Skin of body (tissue), 2 donors: ENCODE results near the gene LMTK3. TPM values are rescaled to one million over a fixed set of nuclear protein-coding genes. Genes with fewer than 3 reads are reported as not detected.
"Not testable (repeated sequence)": the region's sequence is repeated elsewhere in the genome, so short reads cannot be mapped to it uniquely, and the experiment has no call there.

Experiments used
- DNase-seq: peaks from one replicate; lab custom pipeline; 2025; lab: John Stamatoyannopoulos, UW
- total RNA-seq: library from RNA; depleted of rRNA; stranded (reverse); fragments of >200 nt; gene quantifications from one replicate; pipeline ENCODE4 v1.2.3, GENCODE V29; 2014

LMTK3 gene
- total RNA-seq, 1 donor from 2014 or later, result 0.79 TPM

DNA sequence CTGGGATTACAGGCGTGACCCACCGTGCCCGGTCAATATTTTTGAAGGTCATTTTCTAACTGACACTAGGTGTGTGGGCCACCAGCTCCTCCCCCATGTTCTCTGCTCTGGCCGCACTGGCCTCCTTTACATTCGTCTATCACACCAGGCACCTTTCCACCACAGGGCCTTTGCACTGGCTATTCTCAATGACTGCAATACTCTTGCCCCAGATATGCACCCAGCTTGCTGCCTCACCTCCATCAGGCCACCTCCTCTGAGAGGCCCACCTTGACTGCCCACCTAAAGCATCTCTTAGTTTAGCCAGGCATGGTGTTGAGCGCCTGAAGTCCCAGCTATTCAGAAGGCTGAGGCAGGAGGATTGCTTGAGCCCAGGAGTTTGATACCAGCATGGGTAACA is 30.2 kb upstream of the LMTK3 start:
- DNase-seq, result no peak

DNA sequence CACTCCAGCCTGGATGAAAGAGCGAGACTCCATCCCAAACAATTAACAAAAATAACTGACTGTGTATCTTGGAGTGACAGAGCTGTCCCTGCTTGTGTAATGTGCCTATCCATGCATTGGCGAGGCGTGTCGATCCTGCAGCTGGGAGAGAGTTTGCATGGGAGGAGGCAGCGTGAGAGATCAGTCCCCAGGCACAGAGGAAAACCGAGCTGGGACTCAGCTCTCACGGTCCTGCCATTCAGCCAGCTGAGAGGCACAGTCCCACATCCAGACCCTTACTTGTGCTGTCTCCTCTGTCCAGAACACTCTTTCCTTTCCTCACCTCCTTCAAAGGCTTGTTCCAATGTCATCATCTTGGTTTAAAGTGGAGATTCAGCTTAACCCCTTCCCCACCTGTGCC is 28.5 kb upstream of the LMTK3 start:
- DNase-seq, result no peak

DNA sequence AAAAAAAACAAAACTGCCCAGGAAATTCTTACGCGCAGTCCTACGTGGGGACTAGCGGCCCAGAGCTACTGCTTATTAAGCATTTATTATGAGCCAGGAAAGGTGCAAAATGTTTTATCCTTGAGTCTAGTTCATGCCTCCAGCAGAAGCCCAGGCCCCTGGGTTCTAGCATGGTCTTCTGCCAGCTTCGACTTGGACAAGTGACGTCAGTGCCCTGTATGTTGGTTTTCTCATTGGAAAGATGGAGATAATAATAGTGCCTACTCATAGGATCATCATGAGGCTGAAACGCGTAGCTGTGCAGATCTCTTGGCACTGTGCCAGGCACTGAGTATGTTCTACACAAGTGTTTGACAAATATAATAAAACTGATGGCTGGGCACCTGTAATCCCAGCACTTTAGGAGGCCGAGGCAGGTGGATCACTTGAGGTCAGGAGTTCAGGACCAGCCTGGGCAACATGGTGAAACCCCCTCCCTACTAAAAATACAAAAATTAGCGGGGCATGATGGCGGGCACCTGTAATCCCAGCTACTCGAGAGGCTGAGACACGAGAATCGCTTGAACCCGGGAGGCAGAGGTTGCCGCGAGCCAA is 28.0 kb upstream of the LMTK3 start:
- DNase-seq, result peak; percentile 5

DNA sequence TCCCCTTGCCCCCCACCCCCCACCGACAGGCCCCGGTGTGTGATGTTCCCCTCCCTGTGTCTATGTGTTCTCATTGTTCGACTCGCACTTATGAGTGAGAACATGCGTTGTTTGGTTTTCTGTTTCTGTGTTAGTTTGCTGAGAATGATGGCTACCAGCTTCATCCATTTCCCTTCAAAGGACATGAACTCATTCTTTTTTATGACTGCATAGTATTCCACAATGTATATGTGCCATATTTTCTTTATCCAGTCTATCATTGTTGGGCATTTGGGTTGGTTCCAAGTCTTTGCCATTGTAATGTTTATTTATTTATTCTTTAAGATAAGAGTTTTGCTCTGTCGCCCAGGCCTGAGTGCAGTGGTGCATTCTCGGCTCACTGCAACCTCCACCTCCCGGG is 26.4 kb upstream of the LMTK3 start:
- DNase-seq, result not testable (repeated sequence)

DNA sequence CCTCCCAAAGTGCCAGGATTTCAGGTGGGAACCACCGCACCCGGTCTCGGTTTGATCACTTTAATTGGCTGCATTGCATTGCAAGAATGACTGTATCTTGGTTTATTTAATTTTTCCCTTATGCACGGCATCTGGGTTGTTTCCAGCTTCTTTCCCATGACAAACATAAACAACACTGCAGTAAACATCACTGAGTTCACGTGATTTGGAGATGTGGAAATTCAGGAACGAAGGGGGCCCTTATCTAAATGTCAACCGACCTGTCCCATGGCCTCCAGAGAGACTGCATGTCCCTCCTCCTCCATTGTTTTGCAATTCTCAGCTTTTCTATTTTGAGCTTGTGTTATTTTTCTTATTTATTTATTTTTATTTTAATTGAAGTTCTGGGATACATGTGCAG is 25.9 kb upstream of the LMTK3 start:
- no peak for DNase-seq

DNA sequence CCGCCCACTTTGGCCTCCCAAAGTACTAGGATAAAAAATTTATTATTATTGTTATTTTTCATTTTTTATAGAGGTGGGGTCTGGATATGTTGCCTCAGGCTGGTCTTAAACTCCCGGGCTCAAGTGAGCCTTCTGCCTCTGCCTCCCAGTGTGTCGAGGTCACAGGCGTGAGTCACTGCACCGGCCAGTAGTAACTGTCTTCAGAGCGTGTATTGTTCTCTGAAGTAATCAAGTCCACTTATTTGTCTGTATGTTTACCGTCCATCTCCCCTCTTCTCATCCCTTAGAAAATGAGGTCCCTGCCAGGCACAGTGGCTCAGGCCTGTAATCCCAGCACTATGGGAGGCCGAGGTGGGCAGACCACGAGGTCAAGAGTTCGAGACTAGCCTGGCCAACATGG is 22.1 kb upstream of the LMTK3 start:
- no peak for DNase-seq

DNA sequence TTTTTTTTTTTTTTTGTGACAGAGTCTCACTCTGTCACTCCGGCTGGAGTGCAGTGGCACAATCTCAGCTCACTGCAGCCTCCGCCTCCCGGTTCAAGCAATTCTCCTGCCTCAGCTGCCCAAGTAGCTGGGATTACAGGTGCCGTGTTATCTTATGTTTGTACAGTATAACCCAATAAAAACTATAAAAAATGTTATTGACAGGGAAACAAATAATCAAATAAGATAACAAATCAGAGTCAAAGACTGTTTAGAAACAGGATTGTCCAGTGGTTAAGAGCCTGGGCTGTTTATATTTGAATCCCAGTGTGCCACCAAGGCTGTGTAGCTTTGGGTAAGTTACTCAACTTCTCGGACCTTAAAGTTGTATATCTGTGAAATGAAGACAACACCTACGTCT is 19.1 kb upstream of the LMTK3 start:
- no peak for DNase-seq

DNA sequence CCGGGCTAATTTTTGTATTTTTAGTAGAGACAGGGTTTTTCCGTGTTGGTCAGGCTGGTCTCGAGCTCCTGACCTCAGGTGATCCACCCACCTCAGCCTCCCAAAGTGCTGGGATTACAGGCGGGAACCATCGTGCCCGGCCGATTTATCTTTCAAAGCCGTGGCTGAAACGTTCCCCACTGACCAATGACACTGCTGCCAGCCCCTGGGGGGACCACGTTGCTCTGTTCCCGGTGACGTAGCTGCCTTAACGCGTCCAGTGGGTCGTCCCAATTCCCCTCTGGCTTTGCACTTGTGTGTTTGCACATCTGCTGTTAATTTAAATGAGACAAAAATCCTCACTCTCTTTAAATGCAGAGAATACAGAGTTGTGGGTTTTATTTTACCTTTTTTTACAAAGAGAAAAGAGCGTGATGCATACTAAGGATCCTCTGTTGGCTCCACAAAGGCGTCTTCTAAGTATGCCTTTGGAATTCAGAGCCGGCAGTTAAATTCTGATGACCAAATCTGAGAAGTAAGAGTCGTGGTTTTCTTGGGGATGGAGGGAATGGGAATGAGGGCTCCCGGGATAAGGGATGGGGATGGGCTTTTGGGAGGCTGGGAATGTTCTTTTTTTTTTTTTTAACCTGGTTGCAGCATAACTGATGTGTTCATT is 18.6 kb upstream of the LMTK3 start:
- DNase-seq, result no peak

DNA sequence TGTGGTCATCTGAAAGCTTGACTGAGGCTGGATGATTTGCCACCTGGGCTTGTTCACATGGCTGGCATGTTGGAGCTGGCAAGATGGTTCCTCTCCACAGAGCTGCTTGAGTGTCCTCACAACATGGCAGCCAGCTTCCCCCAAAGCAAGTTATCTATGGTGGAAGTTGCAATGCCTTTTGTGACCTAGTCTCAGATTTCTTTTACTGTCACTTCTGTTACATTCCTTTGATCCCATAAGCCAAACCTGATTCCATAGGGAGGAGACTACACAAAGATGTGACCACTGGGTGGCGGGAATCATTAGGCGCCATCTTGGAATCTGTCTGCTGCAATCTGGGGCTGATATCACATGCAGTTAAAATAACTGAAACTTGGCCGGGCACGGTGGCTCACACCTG is 17.5 kb upstream of the LMTK3 start:
- DNase-seq, result no peak

DNA sequence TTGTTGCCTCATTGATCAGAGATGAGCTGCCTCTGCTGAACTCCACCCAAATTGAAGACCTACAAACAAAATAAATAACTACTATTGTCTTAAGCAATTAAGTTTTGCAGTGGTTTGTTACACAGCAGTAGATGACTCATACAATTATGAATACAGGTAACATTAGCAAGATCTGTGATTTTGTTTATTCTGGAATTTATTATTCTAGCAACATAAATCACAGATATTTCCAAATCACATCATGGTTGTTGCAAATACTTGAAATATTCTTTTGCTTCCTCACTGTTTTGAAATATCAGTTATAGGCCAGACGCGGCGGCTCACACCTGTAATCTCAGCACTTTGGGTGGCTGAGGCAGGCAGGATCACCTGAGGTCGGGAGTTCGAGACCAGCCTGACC is 13.1 kb upstream of the LMTK3 start:
- DNase-seq, result no peak

DNA sequence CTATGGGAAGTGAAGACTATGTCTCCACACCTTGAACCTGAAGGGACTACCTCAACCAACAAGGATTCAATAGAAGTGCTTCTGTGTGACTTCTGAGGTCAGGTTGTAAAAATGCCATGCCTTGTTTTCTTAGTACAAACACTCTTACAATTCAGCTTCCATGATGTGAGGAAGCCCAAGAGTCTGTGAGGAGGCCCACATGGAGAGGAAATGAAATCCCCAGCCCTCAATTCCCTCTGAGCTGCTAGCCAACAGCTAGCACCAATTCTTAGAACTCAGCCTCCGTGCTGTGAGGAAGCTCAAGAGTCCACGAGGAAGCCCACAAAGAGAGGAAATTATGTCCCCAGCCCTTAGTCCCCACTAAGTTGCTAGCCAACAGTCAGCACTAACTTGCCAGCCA is 12.6 kb upstream of the LMTK3 start:
- no peak for DNase-seq

DNA sequence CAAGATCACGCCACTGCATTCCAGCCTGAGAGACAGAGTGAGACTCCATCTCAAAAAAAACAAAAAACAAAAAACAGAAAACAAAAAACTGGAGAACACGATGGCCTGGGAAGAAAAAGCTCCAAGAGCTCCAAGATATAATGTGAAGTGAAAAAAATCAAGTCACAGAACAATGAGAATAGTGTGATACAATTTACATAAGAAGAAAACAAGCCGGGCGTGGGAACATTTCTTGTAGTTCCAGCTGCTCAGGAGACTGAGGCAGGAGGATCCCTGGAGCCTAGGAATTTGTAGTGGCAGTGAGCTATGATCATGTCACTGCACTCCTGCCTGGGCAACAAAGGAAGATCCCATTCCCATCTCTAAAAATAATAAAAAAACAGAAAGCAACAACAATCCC is 8.5 kb upstream of the LMTK3 start:
- DNase-seq, result no peak

DNA sequence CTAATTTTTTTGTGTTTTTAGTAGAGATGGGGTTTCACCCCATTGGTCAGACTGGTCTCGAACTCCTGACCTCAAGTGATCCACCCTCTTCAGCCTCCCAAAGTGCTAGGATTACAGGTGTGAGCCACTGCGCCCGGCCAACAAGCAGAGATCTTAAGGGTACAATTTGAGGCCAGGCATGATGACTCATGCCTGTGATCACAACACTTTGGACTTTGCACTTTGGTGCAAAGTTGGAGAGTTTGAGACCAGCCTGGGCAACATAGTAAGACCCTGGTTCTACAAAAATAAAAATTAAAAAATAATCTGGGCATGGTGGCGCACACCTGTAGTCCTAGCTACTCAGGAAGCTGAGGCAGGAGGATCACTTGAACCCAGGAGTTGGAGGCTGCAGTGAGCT is 7.8 kb upstream of the LMTK3 start:
- DNase-seq, result not testable (repeated sequence)

DNA sequence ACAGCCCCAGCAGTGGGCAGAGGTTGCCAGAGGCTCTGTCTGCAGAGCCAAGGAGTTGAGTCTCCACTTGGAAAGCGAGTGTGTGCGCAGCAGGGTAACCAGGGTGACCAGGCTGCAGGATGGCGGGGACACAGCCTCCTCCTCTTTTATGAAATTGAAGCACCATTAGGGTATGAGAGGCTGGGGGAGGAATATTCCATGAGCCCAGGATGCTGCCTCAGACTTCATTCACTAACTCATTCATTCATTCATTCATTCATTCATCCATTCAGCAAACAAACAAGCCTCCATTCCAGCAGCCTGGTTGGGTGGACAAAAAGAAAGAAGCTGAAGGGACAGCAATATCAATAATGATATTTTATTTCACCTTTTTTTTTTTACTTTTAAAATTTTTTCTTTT is 6.6 kb upstream of the LMTK3 start:
- DNase-seq, result no peak

DNA sequence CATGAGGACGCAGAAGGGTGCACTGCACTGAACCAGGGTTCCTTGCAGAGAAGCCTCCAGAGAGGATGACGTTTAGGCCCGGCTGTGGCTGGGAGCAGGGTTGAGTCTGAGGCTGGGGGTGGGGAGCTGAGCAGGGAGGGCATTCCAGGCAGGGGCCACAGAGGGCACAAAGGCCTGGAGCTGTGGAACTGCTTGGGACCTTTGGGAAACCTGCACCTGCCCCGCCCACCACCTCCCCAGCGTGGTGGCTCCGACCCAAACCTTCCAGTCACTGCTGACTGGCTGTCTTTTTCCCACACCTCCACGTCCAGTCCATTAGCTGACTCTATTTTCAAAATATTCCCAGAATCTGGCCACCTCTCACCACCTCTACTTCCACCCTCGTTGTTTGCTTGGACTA is 4.9 kb upstream of the LMTK3 start:
- no peak for DNase-seq

DNA sequence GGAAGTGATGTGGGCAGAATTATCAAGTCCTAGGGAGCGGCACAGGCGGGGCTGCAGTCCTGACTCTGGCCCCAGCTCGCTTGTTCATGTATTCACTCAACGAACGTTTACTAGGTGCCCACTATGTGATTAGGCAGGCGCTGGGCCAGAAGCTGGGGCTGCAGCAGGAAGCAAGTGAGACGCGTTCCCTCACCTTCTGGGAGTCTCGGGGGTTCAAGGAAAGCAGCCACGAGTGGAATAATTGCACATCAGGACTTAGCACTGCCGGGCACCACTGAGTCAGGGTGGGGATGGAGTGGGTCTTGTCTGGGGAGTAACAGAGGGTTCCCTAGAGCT is 2.5 kb upstream of the LMTK3 start:
- no peak for DNase-seq

DNA sequence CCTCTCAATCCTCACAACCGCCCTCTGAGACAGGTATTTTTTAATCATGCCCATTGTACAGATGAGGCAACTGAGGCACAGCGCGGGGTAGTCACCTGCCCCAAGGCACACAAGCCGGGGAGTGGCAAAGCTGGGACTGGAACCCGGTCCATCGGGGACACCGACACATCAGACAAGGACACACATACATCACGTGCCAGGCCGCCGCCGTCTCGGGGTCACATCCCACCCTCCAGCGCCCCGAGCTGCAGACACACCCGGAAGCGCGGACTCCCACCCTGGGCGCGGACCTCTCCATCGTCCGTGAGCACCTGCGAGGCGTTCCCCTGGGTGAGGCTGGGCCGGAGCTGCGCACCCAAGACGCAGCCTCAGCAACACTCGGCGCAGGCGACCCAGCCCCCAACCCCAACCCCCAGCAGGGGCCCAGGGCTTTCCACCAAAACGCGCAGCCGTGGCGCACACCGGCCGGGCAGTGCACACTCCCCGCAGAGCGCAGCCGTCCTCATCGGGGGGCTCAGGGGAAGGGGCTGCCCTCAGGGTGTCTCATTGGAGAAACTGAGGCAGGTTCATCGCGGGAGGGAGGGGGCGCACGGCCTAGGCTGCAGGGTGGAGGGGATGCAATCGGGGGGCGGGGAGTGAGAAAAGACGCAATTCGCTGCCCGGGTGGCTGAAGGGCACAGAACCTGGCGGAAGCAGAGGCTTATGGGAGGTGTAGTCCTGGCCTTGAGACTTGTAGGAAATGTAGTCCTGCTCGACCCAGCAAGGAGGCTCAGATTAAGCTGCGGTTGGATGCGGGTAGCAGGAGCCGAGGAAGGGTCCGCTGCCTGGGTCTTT is 1.9 kb upstream of the LMTK3 start:
- DNase-seq, result no peak

DNA sequence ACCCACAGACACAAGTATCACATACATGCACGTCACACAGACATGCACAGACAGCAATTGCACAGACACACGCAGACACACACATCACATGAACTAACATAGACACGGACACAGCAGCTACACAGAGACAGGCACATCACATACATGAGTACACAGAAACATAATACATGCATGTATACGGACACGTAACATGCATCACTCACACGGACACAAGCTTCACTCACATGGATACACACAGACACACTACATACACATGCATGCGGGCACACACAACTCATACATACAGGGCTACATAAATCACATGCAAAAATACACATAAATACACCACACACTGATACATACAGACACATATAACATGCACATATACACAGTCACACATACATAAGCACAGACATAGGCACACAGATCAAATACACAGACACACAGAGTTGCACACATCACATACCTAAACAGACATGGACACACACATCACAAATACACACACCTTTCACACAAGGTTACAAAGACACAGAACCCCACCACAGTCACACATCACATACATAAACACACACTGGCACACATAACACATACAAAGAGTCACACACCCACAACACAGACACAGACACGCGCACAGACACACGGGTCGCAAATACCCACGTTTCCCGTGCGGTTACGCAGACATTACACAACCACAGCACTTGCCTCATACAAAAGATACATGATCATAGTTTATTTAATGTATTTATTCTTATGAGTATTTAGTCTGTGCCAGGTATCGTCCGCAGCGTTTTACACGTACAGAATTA is 1.1 kb upstream of the LMTK3 start:
- DNase-seq, result no peak

DNA sequence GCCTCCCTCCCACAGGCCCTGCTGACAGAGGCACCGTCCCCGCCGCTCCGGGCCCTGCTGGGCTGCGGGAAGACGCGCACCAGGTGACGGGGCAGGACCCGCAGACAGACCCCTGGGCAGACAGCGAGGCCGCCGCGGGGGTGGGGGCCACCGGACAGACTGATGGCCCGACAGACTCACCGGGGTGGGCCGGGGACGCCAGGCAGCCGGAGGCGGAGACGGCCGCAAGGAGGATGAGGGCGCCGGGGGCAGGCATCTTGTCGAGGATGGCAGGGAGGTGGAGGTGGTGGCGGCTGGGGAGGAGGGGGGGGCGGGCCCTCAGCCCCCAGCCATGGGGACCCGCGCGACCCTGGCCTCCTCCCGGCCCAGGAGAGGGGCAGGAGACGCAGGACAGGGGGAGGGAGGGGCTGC is 309 bp downstream of the LMTK3 start:
- no peak for DNase-seq

DNA sequence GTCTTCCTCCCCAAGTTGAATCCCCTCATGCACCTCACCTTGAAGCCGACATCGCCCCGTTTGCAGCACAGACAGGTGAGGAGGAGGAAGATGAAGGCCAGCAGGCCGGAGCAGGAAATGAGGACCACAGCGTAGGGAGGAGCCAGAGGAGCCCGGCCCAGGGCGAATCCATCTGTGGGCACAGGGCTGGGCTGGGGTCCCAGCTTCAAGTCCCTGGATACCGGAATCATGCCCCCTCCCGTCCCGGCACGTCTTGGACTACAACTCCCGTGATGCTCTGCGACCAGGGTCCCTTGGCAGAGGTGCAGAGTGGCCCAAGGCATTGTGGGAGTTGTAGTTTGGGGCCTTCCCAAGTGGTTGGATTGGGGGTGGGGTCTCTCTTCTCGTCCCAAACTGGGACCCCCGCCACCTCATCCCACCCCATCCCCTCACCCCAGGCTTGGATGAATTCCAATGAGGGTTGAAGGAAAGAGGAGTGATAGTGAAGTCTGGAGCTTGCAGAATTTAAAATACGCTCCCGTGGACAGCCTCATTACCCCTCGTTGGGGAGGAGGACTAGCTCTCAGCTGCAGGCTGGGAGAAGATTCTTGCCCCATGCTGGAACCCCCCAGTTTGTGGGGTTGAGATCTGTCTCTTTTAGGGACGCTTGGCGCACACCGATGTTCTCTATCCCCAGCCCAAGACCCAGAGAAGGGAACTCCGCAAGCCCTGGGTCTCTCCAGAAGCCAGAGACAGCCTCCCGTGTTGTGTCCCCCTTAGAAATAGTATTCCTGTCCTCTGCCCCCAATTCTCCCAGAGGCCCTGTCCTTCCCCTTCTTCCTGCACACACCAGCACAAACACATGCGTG is 990 bp downstream of the LMTK3 start:
- DNase-seq, result no peak

DNA sequence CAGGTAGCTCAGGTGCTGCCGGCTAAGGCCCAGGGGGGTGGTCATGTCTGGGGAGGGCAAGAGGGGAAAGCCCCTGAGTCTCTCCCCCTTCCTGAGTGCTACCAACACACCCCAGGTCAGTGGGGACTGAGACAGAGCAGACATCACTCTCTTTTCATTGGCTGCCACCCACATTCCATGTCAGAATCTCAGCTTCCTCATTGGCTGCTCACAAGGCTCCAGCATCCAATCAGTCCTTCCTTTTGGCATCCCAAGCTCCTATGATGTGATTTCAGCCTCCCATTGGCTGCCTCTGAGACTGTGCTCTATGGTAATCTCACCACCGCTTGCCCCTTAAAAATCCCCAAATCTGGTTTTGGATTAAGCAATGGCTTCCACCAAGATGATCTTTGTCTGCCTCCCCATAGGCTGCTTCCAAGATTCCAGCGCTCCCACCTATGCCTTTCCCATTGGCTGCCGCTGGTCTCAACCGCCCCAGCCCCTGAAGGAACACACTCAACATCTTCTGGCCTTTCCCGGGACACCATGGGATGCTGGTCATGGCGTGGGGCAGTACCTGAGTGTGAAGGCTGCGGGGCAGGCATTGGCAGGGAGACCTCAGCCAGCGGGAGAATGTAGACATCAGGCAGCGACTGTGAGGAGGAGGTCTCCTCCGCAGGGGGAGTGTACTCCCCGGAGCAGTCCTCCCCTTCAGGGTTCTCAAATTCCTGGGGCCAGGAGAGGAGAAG is 2.0 kb downstream of the LMTK3 start:
- DNase-seq, result no peak
